Eye (tissue), 1 donor: ENCODE measurements around the gene MARK1.
"Not testable (repeated sequence)": the region's sequence is repeated elsewhere in the genome, so short reads cannot be mapped to it uniquely, and the experiment has no call there.

Experiments
- DNase-seq: peaks from one replicate; pipeline ENCODE4 v3.0.0-alpha.2; 2015

MARK1 gene

DNA sequence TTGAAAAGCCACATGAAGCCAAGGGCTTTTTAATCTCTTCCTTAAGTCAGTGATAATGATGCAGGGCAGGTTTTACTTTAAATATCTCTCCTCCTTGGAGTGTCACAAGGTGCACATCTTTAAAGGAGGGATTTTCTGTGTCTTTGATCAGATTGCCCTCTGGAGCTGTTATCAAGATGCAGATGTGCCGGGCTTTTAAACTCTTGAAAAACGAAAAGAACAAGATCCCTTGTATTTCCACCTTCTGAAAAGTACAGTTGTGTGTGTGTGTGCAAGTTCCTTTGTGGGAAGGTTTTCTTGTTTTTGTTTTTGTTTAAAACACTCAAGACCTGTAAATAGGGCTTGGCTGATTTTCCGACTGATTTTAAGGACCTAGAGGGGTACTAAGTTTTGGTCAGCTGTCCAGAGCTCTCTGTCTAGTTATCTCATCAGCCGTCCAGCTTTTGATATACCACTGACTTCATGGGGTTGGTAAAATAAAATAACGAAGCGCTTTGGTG is 1.6 kb downstream of the MARK1 start:
- DNase-seq = no peak

DNA sequence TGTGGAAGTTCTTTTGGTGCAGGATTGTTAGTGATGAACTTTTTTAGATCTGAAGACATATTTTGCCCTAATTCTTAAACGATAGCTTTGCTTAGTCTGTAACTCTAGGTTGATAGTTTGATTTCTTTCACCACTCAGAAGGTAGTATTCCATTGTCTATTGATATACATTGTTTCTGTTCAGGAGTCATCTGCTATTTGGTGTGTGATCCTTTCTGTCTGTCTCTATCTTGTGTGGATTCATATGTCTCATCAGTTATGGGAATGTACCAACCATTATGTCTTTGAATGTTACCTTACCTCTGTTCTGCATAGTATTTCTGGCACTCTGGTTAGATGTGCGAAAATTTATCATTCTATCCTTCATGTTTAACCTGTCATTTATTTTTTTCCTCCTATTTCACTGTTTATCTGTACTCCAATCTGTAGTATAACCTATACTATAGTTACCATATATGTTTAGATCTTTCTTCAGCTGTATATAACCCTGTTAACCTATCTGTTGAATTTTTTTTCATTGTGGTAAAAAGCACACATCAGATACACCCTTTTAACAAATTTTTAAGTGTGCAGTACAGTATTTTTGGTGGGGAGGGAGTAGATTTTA is 5.7 kb downstream of the MARK1 start:
- DNase-seq = no peak

DNA sequence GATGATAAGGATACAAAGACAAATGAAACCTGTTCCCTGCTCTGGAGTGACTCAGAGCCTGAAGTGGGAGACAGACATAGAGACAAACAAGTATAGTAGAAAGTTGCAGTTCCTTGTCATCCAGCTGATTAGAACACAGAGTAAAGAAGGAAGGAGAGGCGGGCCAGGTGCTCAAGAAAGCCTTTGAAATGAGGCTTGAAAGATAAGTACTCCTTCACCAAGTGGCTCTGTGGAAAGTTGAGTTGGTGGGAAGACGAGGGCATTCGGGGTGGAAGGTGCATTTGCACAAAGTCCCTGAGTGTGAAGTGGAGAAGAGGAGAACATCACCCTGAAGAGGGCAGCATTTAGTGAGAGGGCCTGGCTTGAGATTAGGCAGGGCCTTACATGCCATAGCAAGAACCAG is 17.0 kb downstream of the MARK1 start:
- no peak for DNase-seq

DNA sequence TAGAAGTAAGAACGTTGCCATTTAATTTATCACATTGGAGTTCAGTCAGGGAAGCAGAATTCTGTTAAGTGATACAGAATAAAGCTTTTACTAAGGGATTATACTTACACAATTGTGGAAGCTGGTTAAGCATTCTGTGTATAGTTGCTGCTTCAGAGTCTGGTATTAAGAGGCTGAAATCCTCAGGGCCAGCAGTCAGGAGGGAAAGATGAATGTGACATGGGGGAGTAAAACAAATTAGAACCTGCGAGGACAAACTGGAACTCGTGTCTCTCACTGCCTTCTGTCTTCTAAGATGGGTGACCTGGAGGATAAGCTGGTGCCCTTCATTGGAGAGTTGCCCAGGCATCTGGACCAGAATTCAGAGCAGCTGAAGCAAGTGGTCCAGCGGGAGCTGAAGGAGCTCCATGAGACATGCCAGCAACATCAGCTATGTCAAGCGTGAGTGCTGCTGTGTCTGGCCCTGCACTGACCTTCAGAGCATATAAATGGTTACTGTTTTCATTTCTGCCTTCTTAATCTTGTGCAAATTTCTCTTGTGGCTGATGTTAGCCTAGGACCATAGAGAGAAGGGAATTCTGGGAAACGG is 23.0 kb downstream of the MARK1 start:
- peak; percentile 57 for DNase-seq

DNA sequence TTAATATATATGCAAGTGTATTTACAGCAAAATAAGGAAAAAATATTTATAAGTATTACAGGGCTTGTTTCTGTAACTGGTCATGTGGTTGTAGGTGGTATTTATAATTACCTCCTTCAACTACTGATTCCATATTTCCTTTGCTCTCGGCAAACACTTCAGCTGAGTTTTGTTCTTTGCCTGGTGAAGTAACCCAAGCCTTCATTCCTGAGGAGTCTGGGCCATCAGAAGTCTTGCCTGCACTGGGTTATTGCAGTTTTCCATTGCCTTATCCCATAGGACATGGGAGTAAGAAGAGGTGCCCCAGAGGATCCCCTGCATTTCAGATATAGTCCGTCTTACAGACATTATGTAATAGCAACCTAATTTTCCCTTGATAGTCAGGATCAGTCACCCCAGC is 23.8 kb downstream of the MARK1 start:
- DNase-seq = no peak

DNA sequence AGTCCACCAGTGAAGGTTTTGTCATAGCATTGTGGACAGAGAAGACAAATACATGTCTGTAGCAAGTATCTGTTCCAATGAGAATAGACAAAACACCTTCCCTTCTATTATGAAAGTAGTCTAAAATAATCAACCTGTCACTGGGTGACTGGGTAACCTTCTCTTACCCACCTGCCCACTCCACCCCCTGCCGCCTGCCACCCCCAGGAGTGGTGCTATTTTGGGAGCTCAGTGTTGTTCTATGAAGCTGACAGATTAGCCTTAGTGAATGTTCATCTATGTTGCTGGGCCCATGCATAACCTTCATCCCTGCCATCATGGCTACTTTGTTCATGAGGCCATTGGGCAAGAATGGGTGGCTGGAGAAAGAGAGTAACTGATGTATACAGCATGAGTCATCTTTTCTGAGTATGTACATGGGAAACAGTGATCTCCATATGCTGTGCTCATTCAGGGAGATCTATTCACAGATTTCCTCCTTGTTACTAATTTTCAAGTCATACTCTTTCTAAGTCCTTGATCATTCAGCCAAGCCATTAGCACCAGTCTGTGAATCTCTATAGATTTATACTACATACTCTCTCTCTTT is 24.8 kb downstream of the MARK1 start:
- DNase-seq = no peak

DNA sequence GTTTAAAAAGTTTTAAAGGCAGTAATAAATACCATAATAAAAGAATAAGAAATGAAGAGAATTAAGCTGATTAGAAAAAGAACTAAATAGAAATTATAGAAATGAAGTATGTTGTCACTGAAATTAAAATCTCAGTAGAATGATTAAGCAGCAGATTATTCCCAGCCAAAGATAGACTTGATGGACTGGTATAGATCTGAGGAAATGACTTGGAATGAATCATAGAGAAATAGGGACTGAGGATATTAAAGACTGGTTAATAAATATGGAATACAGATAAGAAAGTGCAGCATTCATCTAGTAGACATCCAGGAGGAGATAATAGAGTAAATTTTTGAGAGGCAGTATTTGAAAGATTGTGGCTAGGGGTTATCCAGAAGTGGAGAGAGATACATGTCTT is 28.7 kb downstream of the MARK1 start:
- no peak for DNase-seq

DNA sequence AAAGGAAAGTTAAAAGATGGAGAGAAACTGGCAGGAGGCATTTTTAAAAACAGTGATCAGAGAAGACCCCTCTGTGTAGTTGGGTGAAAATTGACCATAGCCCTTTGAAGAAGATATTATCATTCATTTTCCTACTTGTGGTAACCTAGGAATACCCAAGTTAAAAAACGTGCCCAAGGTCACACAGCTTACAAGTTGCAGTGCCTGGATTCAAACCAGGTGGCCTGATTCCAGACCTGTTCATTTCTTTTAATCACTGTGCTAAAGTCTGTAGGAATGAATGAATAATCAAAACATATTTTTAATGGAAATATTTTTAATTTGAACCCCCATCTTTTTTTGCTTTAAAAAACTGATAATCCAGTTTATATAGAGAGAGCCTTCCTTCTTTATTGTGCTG is 35.6 kb downstream of the MARK1 start:
- DNase-seq = no peak

DNA sequence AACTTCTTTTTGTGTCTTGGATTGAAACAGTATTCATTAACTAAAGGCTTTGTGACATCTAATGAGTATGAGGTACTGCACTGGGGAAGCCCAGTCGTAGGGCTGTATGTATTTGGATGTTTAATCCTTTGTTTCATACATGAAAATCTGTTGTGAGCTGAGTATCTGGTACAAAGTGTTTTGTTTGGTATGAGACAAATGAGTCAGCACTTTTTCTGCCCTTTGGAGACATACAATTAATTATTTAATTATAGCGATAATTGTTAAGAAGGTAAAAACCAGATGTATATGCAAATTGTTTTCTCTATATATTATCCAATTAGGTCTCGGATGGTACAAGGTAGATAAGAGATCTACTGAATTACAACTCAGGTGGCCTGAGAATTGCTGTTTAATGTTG is 36.3 kb downstream of the MARK1 start:
- DNase-seq = no peak

DNA sequence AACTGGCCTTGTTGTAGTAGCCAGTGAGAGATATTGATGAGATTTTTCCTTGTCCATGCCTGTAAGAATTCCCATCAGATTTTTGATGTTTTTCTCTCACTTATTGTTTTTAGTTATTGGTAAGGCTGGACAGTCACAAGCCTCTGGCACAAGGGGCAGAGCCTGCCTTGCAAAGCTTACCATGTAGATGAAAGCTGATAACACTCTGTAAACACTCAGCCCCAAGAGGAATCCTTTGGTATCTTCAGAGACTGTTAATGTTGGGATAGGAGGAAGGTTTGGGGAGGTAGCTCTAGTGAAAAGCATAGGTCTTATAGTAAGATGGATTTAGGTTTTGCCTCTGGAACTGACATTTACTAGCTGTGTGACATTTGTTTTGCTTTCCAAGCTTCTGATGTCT is 37.7 kb downstream of the MARK1 start:
- no peak for DNase-seq

DNA sequence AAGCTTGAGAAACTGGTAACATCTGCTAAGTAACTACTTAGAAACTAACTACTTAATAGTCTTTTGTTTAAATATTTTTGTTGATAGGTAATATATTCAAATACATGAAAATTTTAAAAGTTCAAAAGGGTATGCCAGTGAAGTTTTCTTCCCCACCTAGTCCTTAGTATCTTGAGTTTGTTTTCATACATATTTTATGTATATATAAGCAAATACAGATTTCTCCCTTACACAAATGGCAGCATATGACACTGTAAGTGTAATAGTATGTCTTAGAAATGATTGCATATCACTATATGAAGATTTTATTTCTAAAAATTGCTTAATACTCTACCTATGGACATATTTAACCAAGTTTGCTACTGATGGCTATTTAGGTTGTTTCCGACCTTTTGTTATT is 38.9 kb downstream of the MARK1 start:
- no peak for DNase-seq

DNA sequence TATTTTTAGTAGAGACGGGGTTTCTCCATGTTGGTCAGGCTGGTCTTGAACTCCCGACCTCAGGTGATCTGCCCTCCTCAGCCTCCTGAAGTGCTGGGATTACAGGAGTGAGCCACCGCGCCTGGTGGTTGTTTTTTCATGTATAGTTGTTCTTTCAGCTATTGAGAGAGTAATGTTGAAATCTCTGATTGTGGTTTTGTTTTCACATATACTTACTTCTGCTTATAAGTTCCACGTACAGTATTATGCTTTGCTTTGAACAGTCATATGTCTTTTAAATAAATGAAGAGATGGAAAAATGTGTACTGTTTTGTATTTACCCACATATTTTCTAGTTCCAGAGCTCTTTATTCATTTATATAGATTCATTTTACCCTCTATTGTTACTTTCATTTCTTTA is 44.5 kb downstream of the MARK1 start:
- DNase-seq = no peak

DNA sequence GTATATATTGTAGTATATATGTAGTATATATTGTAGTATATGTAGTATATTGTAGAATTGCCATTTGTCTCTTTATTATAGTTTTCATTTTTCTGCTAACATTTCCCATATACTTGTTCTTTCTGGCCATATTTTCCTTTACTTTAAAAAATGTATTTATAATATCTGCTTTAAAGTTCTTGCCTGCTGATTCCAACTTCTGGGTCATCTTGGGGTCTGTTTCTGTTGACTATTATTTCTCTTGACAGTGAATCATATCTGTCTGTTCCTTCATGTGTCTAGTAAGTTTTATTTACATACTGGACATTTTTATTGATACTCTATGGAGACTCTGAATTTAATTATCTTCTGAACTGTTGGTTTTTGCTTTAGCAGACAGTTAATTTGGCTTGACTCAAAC is 45.9 kb downstream of the MARK1 start:
- no peak for DNase-seq

DNA sequence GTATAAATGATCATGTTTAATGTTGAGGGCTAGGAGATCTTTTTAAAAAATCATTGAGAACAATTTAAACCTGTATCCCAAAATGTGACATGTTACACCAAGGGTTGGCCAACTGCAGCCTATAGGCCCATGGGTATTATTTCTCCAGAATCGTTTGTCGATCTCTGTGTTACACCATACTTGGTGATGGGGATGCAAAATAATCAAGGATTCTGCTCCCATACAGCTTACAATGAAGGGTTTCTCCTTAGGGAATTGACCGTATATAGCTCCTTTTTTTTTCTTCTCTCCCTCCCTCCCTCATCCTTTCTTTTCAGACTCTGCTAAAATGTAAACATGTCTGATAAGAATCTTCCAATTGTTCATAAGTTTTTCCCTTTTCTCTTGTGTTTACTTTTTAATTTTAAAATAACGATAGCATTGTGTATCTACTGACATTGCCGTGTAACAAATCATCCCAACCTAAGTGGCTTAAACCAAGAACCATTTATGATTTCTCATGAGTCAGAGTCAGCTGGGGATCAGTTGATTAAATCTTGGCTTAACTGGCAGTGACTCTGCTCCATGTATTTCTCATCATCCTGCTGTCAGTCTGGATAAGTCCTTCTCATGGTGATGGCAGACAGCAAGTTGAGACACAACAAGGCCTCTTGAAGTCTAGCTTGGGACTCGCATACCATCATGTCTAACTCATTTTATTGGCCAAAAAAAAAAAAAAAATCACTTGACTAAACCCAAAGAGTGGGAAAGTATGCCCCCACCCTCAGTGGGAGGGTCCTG is 48.0 kb downstream of the MARK1 start:
- no peak for DNase-seq

DNA sequence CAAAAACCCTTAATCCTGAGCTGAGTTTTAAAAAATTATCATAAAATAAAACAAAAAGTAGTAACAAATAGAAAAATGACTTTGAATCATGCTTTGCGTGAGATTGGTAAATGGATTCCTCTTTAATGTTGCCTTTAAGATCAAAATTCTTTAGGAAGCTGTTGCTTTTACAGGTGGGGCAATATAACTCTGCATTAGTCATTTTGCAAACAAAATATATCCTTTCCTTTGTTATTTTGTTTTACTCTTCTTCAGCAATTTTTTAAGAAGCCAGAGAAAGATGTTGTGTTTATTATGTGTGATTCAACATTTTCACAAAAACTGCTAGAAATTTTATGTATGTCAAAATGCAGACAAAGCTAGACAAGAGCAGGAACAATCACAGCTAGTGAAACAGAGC is 50.0 kb downstream of the MARK1 start:
- no peak for DNase-seq

DNA sequence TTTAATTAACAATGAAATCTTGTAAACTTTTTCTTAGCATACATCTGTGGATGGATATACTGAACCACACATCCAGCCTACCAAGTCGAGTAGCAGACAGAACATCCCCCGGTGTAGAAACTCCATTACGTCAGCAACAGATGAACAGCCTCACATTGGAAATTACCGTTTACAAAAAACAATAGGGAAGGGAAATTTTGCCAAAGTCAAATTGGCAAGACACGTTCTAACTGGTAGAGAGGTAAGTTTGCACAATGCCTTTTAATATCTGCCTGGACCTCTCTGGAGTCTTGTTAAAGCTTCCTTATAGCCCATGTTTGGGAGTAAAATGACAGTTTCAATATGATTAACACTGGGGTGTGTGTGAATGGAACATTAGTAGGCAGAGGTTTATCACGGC is 51.4 kb downstream of the MARK1 start:
- DNase-seq = no peak

DNA sequence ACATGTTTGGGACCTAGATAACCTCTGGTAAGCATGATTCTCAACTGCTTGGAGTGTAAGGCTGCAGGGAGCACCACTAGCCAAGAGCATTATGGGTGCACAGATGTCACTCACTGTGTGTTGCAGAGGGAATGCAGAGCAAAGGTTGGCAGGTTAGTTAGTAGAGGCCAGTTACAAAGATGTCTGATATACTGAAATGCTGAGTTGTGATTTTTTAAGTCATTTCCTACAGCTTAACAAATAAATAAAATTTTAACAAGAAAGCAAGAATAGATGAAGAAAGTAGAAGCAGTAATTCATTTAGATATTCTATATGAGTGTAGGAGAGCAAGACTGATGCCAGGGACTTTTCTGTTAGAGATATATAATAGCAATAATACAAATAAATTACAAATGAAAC is 64.8 kb downstream of the MARK1 start:
- DNase-seq = no peak

DNA sequence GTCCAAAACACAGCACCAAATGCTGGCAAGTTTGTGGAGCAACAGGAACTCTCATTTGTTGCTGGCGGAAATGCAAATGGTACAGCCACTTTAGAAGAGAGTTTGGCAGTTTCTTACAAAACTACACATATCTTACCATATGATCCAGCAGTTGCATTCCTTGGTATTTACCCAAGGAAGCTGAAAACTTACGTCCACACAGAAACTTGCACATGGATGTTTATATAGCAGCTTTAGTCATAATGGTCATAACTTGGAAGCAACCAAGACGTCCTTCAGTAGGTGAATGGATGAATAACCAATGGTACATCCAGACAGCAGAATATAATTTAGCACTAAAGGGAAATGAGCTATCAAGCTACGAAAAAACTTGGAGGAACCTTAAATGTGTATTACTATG is 66.4 kb downstream of the MARK1 start:
- no peak for DNase-seq

DNA sequence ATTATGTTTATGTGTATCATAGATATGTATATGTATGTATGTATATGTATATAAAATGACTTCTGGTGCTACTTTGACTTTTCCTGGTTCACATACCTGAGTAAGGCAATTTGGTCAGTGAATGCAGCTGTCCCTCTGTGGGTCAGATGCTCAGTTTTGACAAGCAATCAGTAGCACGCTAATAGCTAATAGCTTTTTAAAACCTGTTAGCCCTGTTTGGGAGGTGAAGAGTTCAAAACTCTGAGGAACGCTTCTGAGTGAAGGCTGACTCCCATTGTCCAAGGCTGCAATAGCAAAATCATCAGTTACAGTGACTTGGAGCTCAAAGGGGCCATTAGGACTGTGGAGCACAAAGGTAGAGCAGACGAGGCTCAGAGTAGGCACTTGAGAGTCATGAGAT is 67.2 kb downstream of the MARK1 start:
- DNase-seq = no peak

DNA sequence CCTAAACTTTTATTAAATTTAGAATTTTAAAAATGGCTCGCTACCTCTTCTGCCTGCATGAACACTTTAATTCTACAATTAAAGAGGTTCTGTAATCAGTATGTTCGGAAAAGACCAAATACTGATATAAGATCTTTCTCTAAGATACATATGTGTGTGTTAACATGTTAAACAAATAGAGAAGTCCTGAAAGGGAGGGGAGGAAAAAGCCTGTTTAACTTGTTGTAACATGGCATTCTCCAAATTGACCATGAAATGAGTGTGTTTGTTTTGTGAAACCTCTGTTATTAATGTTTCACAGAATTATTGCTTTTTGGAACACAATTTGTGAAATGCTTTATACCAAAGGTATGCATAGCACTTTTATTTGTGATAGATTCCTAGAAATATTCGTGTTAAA is 77.0 kb downstream of the MARK1 start:
- no peak for DNase-seq

DNA sequence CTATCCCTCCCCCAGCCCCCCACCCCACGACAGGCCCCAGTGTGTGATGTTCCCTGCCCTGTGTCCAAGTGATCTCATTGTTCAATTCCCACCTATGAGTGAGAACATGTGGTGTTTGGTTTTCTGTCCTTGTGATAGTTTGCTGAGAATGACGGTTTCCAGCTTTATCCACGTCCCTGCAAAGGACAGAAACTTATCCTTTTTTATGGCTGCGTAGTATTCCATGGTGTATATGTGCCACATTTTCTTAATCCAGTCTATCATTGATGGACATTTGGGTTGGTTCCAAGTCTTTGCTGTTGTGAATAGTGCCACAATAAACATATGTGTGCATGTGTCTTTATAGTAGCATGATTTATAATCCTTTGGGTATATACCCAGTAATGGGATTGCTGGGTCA is 77.7 kb downstream of the MARK1 start:
- DNase-seq = not testable (repeated sequence)

DNA sequence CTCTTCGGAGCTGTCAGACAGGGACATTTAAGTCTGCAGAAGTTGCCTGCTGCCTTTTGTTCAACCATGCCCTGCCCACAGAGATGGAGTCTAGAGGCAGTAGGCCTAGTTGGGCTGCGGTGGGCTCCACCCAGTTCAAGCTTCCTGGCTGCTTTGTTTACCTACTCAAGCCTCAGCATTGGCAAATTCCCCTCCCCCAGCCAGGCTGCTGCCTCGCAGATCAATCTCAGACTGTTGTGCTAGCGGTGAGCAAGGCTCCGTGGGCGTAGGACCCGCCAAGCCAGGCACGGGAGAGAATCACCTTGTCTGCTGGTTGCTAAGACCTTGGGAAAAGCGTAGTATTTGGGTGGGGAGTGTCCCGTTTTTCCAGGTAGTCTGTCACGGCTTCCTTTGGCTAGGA is 83.2 kb downstream of the MARK1 start:
- DNase-seq = not testable (repeated sequence)

DNA sequence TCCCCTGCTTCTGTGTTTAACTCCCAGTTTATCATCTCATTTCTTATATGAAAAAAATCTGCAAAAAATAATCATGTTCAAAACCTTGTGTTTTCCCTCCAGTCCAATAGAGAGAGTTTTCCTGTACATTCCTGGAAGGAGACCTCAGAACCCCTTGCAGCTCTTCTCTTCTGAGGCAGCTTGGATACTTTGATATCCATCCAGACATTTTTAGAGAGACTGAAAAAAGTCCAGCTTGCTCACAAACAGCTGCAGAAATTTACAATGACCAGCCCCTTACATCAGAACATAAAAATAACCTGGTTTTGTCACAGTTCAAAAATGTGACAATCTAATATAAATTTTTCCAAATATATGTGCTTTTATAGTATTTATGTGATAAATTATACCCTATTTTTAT is 88.9 kb downstream of the MARK1 start:
- no peak for DNase-seq

DNA sequence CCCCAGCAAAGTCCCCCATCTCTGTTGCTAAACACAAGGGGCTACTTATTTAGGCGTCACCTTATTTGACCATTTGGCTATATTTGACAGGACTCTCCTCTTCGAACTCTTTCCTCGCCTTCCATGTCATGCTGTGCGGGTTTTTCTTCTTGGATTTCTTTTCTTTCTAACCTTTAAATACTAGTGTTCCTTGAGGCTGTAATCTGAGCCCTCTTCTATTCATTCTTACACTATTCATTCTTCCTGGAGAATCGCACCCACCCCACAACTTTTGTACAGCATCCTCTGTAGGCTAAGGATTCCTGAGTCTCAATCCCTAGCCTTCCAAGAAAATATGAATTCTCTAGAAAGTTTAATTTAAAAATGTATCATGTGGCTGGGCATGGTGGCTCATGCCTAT is 100.5 kb downstream of the MARK1 start:
- DNase-seq = no peak
